Activated CD4-positive, alpha-beta T cell treated with anti-CD3 and anti-CD28 coated beads, Interleukin-2, Interleukin-6, amounts not matched to agents 100 ng/mL and 50 ng/mL, durations not matched to agents 16 hours and 8 hours (primary cell): ENCODE data around the gene PPP1R1B.
"Not testable (repeated sequence)": the region's sequence is repeated elsewhere in the genome, so short reads cannot be mapped to it uniquely, and the experiment has no call there.

Experiments used
- DNase-seq: peaks from one replicate; pipeline ENCODE4 v3.0.0-alpha.2; 2020

The PPP1R1B gene

DNA sequence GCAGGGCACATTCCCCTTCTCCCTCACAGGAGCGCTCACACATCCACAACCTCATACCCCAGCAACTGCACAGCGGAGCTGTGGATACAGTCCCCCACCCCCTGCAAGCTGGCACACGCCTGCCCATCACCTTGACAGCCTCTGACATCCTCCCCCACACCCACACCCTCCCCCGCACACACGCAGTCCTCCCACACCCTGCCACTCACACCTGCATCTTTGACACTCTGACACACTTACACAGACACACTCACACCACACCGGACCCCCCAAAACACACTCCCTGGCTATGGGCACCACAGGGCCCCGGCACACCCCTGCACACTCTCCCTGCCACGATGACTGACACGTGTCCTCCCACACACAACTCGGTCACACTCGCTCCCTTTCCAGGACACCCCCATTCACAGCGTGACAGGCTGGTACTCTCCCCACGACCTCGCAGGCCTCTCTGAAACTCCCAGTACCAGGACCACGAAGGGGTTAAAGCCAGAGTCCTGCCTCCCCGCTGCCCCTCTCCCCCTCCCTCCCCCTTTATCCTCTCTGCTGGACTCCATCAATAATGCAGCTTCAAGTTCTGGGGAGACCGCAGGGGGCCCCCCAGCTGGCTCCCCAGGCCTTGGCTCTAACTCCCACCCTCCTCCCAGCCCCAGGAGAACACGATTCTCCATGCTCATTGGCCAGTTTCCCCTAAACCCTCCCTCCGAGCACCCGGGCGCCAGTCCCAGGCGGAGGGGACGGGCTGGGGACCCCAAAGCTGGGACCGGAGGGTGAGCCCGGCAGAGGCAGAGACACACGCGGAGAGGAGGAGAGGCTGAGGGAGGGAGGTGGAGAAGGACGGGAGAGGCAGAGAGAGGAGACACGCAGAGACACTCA, at the start of gene PPP1R1B:
PPP1R1B (plus strand) TSS at position 782 of the 876 bp plus-strand sequence. CDS start 441 bp downstream, outside the sequence.
- no peak for DNase-seq

DNA sequence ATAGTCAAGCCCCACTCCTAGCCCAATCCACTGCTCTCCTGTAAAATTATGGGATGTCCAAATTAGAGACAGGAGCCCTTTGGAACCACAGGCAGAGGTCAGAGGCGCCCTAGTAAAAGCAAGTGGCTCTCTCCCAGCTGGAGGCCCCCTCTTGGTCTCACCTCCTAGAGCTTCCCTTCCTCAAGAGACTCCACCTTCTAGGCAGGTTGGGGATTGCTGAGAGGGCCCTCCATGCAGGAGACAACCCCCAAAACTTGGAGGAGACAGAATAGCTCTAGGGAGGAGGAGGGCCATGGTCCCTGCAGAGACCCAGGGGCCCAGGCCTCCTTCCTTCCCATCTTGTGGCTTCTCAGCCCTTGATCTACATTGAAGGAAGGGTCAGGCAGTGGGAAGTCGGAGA, 48.5 kb upstream of the PPP1R1B start:
- no peak for DNase-seq

GRCh38 chr17:39579318-39580081, 47.3 kb upstream of the PPP1R1B start:
- DNase-seq: no peak

DNA sequence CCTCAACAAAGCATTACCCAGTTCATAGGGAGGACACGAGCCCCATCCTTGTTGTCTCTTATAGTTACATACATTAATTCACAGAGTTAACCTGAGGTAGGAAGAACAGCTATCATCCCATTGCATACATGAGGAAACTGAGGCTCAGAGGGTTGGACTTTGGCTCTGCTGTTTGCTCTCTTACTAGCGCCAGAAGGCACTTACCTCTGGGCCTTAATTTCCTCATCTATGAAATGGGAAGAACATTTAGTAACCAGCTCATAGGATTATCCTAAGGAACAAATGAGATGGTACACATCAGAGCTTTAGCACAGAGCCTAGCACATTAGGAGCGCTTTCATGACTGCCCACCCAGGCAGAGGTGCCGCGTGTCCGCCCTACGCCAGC, 46.7 kb upstream of the PPP1R1B start:
- DNase-seq: no peak

GRCh38 chr17:39581071-39581758, 45.5 kb upstream of the PPP1R1B start:
- no peak for DNase-seq

- DNase-seq: no peak
Measured at GRCh38 chr17:39581759-39582085, 45.0 kb upstream of the PPP1R1B start.

DNA sequence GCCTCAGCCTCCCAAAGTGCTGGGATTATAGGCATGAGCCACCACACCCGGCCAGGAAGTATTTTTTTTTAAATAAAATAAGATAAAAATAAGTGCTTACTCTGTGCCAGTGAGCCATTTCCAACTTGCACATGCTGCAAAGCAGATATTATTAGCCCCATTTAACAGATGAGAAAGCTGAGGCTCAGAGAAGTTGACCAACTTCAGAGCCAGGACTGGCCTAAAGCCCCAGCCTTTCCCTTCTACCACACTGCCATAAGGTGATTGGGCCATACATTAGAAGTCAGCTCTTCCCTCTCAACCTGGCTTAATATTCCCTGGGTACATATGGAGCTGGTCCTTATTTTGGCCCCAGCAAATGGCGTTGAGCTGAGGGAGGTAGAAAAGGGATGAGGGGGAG, 44.1 kb upstream of the PPP1R1B start:
- no peak for DNase-seq

GRCh38 chr17:39590180-39590579, 36.6 kb upstream of the PPP1R1B start:
- DNase-seq: not testable (repeated sequence)

DNA sequence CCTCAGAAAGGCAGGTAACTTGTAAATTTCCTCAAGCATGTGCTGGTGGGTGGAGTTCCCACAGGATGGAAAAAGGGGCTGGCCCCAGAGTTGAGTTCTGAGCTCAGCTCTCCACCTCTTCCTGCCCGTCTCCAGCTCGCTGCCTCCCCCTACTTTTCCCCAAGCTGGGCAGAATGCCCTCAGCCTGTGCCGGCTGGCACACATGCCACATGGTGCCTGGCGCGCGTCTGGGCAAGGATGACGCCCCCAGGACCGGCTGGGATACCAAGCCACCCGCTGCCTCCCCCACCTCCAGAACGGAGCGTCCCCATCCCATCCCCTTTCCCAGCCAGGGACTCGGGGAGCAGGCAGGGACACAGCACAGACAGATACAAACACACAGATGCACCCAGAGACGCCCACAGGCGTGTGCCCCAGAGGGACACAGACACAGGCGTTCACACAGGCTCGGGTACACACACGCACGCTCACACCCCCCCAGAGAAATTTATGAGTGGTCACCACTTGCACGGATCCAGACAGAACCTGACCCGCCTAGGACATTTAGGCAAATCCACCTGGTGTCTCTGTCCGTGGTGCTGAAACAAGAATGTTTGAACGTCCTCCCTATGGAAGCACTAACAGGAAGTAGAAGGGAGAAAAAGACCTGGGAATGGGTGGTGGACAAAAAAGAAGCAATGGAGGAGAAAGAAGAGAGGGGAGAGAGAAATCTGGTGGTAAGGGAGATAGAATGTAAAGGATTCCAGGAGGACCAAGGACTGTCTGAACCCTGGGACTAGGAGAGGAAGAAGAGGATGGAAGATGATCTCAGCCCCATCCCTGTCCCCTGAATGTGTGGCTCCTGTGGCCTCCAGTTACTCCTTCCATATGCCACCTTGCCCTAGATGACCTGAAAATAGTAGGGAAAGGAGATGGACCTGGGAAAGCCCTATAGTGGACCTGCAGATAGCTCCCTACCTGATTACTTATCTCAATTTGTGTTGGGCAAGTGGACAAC, 34.5 kb upstream of the PPP1R1B start:
- peak; percentile 35 for DNase-seq

DNA sequence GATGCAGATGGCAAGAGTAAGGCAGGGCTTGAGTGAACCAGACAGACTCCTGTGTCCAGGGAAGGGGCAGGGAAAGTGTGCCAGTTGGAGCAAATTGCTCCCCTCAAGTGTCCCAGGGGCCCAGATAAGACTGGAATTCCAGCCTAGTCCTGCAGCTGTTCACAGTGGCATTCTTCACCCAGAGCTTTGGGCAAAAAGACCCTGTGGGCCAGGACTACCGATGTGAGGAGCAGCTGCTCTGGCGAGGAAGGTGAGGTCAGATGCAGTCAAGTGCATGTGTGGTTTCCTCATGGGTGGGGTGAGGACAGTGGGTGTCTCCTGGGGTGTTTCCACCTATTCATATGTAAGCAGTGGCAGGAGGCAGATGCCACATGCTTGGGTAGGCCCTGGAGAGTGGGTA, 33.4 kb upstream of the PPP1R1B start:
- DNase-seq: no peak

- DNase-seq: no peak
Measured at GRCh38 chr17:39595294-39595693, 31.5 kb upstream of the PPP1R1B start.

GRCh38 chr17:39595928-39596510, 30.7 kb upstream of the PPP1R1B start:
- DNase-seq: no peak

GRCh38 chr17:39596543-39597267, 30.0 kb upstream of the PPP1R1B start:
- no peak for DNase-seq

- DNase-seq: no peak
Measured at GRCh38 chr17:39597372-39598046, 29.2 kb upstream of the PPP1R1B start.

GRCh38 chr17:39598047-39598481, 28.7 kb upstream of the PPP1R1B start:
- no peak for DNase-seq

- no peak for DNase-seq
Measured at GRCh38 chr17:39598630-39599003, 28.1 kb upstream of the PPP1R1B start.

DNA sequence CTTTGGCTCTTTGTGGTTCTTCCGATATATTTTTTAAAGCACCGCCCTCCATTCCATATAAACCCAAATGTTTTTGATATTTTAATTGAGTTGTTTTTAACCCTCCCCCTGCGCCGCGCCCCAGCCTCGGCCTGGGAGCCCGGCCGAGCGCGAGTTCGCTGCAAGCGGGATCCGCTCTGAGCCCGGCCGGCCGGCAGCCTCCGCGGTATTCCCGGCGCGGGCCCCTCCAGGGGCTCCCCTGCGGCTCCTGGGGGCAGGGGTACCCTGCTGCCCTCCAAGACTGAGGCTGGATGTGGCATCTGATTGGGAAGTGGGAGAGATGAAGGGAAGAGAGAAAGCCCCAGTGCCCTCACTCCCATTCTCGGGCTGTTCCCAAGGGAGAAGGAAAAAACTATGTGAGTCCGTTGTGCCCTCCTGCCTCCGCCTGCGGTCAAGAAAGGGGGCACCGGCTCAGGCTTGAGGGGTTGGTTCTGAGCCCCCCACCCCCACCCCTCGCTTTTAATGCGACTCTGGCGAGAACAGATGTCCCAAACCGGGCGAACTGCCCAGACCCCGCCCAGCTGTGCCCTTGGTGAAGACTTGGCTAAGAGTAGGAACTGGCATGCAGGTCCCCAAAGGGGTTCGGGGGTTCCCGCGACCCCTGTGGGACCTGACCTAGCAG, 27.6 kb upstream of the PPP1R1B start:
- no peak for DNase-seq

DNA sequence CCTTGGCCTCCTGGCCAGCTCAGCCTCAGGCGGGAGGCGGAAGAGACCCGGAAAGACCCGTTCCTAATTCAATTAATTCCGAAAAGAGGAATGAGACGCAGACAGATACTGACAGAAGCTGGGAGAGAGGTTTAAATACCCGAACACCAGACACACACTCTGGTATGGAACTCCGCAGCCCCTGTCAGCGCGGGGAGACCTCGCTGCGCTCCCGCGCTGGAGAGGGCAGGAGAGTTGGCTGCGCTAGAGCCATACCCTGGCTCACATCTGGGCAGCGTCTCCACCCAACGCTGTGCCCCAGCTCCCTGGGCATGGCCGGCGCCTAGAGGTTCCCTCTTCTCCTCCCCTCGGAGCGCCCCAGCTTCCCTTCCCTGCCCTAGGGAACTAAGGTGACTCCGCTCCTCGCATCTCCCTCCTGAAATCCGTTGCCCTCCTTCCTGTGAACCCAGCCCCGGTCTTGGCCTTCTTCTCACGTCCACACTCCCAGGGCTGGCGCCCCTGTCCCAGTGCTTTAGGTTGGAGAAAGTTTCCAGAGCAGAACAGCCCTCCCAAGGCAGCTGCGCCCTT, 27.0 kb upstream of the PPP1R1B start:
- no peak for DNase-seq

- no peak for DNase-seq
Measured at GRCh38 chr17:39600288-39600996, 26.3 kb upstream of the PPP1R1B start.
